Measurements from ENCODE around the gene IL24. TPM values are rescaled to one million over a fixed set of nuclear protein-coding genes. Genes with fewer than 3 reads are reported as not detected.
"Not testable (repeated sequence)": the region's sequence is repeated elsewhere in the genome, so short reads cannot be mapped to it uniquely, and the experiment has no call there.

Gene IL24
- total RNA-seq, 1 donor: 0.86 TPM

GRCh38 chr1:206922524-206922923, 25.3 kb downstream of the IL24 start:
- DNase-seq (ENCODE audit: low read depth): no peak
- H3K4me3 ChIP-seq (ENCODE audit: low read depth, low read length): no peak overlapping the region
- no peak for TF ChIP-seq CTCF (IDR thresholded peaks at IDR 0.05; ENCODE audit: insufficient read depth, low read depth, low read length)

GRCh38 chr1:206923009-206923960, 26.0 kb downstream of the IL24 start:
- DNase-seq (ENCODE audit: low read depth): no peak
- TF ChIP-seq CTCF (IDR thresholded peaks at IDR 0.05; ENCODE audit: insufficient read depth, low read depth, low read length): no peak
- H3K4me3 ChIP-seq (ENCODE audit: low read depth, low read length): no peak overlapping the region

- H3K4me3 ChIP-seq (ENCODE audit: low read depth, low read length); DNase-seq (ENCODE audit: low read depth): not testable (repeated sequence)
These were observed 26.8 kb downstream of the IL24 start for GRCh38 chr1:206923961-206924557.

- TF ChIP-seq CTCF (IDR thresholded peaks at IDR 0.05; ENCODE audit: insufficient read depth, low read depth, low read length): no peak
- no peak for DNase-seq (ENCODE audit: low read depth)
- no peak overlapping the region for H3K4me3 ChIP-seq (ENCODE audit: low read depth, low read length)
These were observed 27.4 kb downstream of the IL24 start for GRCh38 chr1:206924592-206925105.

- no peak overlapping the region for H3K4me3 ChIP-seq (ENCODE audit: low read depth, low read length)
- TF ChIP-seq CTCF (IDR thresholded peaks at IDR 0.05; ENCODE audit: insufficient read depth, low read depth, low read length): no peak
- DNase-seq (ENCODE audit: low read depth): no peak
These were observed 28.0 kb downstream of the IL24 start for GRCh38 chr1:206925106-206925736.

GRCh38 chr1:206926286-206926685, 29.0 kb downstream of the IL24 start:
- no peak overlapping the region for H3K4me3 ChIP-seq (ENCODE audit: low read depth, low read length)
- TF ChIP-seq CTCF (IDR thresholded peaks at IDR 0.05; ENCODE audit: insufficient read depth, low read depth, low read length): no peak

GRCh38 chr1:206929524-206929923, 32.3 kb downstream of the IL24 start:
- TF ChIP-seq CTCF (IDR thresholded peaks at IDR 0.05; ENCODE audit: insufficient read depth, low read depth, low read length): no peak
- no peak for DNase-seq (ENCODE audit: low read depth)
- no peak overlapping the region for H3K4me3 ChIP-seq (ENCODE audit: low read depth, low read length)

More at GRCh38 chr1:206926286-206926685, 29.0 kb downstream of the IL24 start:
- DNase-seq (ENCODE audit: low read depth): no peak

Data from fibroblast of villous mesenchyme (primary cell).